ENCODE data around the gene FAM170B.

DNA sequence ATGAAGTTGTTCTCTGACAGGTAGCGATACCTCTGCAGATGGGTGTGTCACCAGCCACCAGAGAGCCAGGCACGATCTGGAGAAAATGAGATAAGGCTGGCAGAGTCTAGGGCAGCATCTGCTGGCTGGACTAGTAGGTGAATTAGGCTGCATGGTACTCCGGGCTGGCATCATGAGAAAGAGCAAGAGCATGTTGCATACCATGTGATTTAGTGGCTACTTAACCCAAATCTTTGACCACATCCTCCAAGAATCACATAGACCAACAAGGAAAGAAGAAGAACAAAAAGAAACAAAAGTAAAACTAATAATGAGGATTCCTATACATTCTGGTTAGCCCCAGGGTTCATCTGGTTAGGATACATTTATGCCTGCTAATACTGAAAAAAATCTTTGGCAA lies 23.4 kb upstream of the FAM170B start:
- TF ChIP-seq, protein P1, sequence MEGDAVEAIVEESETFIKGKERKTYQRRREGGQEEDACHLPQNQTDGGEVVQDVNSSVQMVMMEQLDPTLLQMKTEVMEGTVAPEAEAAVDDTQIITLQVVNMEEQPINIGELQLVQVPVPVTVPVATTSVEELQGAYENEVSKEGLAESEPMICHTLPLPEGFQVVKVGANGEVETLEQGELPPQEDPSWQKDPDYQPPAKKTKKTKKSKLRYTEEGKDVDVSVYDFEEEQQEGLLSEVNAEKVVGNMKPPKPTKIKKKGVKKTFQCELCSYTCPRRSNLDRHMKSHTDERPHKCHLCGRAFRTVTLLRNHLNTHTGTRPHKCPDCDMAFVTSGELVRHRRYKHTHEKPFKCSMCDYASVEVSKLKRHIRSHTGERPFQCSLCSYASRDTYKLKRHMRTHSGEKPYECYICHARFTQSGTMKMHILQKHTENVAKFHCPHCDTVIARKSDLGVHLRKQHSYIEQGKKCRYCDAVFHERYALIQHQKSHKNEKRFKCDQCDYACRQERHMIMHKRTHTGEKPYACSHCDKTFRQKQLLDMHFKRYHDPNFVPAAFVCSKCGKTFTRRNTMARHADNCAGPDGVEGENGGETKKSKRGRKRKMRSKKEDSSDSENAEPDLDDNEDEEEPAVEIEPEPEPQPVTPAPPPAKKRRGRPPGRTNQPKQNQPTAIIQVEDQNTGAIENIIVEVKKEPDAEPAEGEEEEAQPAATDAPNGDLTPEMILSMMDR (IDR thresholded peaks at IDR 0.05), result no peak
- TF ChIP-seq POLR2A (IDR thresholded peaks at IDR 0.05) (no peak), POLR2AphosphoS5 (IDR thresholded peaks at IDR 0.05) (no peak), EP300 (IDR thresholded peaks at IDR 0.05) (no peak)

All from sigmoid colon (tissue), 4 donors.